A549 (cell line): ENCODE results near the gene IL4R. TPM values are rescaled to one million over a fixed set of nuclear protein-coding genes. Genes with fewer than 3 reads are reported as not detected.

Source experiments
- ATAC-seq, 2 experiments: fragments of 200-7000 bp in 1 of 2; fragments of >200 bp in 1 of 2; cut with Nextera tagmentation in 1 of 2; cut with Tn5 transposase in 1 of 2; 3 replicates each; pipeline versions ENCODE4 v1.8.0 to v1.9.1; 2018 to 2020; ENCODE audit warnings: mild to moderate bottlenecking in 1 of 2, moderate library complexity in 1 of 2
- CTCF ChIA-PET: fragments of 300-600 bp; sonication (Branson Sonifier 250); formaldehyde crosslinking; extraction: SDS; loops from one replicate; lab custom pipeline; 2021; ENCODE audit warnings: antibody characterized with exemption, inconsistent platforms; lab: Yijun Ruan, JAX
- POLR2A ChIA-PET: fragments of 350-600 bp; formaldehyde crosslinking; extraction: SDS; loops from one replicate; lab custom pipeline; 2021; ENCODE audit warnings: antibody characterized with exemption, inconsistent platforms; lab: Yijun Ruan, JAX
- DNase-seq, 2 experiments: peaks; one replicate each; pipeline versions ENCODE4 v3.0.0 to v3.0.0-alpha.2; 2011 to 2016; ENCODE audit warnings: low read depth in 1 of 2, low spot score in 1 of 2
- FAIRE-seq: peaks from 2 replicates; lab custom pipeline; 2011; peaks lifted over from hg19 to GRCh38; lab: Jason Lieb, UNC
- H3K27ac ChIP-seq, 2 experiments: fragments of >200 bp; sonication (Bioruptor Twin); formaldehyde crosslinking; 3 replicates each; pipeline ENCODE4 v1.5.1; 2016 to 2017
- H3K4me1 ChIP-seq: fragments of >200 bp; sonication (Bioruptor Twin); formaldehyde crosslinking; 3 replicates; pipeline ENCODE4 v1.6.1; 2016
- H3K4me2 ChIP-seq: fragments of >200 bp; sonication (Bioruptor Twin); formaldehyde crosslinking; 3 replicates; pipeline ENCODE4 v1.6.1; 2016
- H3K4me3 ChIP-seq: fragments of >200 bp; sonication (Bioruptor Twin); formaldehyde crosslinking; 3 replicates; pipeline ENCODE4 v1.5.1; 2016
- H3K9me3 ChIP-seq: fragments of >200 bp; sonication (Bioruptor Twin); formaldehyde crosslinking; 3 replicates; pipeline ENCODE4 v1.6.1; 2016
- BHLHE40 ChIP-seq: IDR thresholded peaks from 2 replicates; pipeline ENCODE4 v1.6.1; 2012; ENCODE audit warnings: low read depth, low read length, inconsistent platforms
- CHD4 ChIP-seq: fragments of 200-600 bp; sonication (generic); IDR thresholded peaks from 2 replicates; pipeline ENCODE4 v1.6.1; 2016; ENCODE audit warnings: antibody characterized with exemption, mild to moderate bottlenecking, borderline replicate concordance
- EHF ChIP-seq: fragments of 250-450 bp; sonication (Bioruptor Pico); IDR thresholded peaks from 2 replicates; pipeline ENCODE4 v1.5.0; 2020; ENCODE audit warnings: mild to moderate bottlenecking
- EHMT2 ChIP-seq: fragments of 200-600 bp; sonication (generic); IDR thresholded peaks from 2 replicates; pipeline ENCODE4 v1.6.1; 2016; ENCODE audit warnings: antibody characterized with exemption, low read depth, mild to moderate bottlenecking, moderate library complexity
- EP300 ChIP-seq, 2 experiments: fragments of >200 bp; sonication (Bioruptor Twin); formaldehyde crosslinking; IDR thresholded peaks; 2 replicates in 1 of 2; 3 replicates in 1 of 2; pipeline ENCODE4 v1.6.1; 2016 to 2017
- FOSB ChIP-seq: fragments of 250-450 bp; sonication (Bioruptor Pico); IDR thresholded peaks from 2 replicates; pipeline ENCODE4 v1.5.0; 2020; ENCODE audit warnings: mild to moderate bottlenecking, moderate library complexity
- HDAC2 ChIP-seq: fragments of 200-600 bp; sonication (generic); IDR thresholded peaks from 2 replicates; pipeline ENCODE4 v1.6.1; 2016
- HMGXB4 ChIP-seq: fragments of 250-450 bp; sonication (Bioruptor Pico); IDR thresholded peaks from 2 replicates; pipeline ENCODE4 v1.5.0; 2021; ENCODE audit warnings: mild to moderate bottlenecking, moderate library complexity, borderline replicate concordance
- HOXA7 ChIP-seq: fragments of 250-450 bp; sonication (Bioruptor Pico); IDR thresholded peaks from 2 replicates; pipeline ENCODE4 v1.5.0; 2020; ENCODE audit warnings: mild to moderate bottlenecking, moderate library complexity
- HOXB5 ChIP-seq: fragments of 250-450 bp; sonication (Bioruptor Pico); IDR thresholded peaks from 2 replicates; pipeline ENCODE4 v1.5.0; 2020; ENCODE audit warnings: mild to moderate bottlenecking, moderate library complexity
- KDM1A ChIP-seq: fragments of 200-600 bp; sonication (generic); IDR thresholded peaks from 2 replicates; pipeline ENCODE4 v1.6.1; 2016; ENCODE audit warnings: low read depth, mild to moderate bottlenecking
- KDM5A ChIP-seq: fragments of 200-600 bp; sonication (generic); IDR thresholded peaks from 2 replicates; pipeline ENCODE4 v1.6.1; 2016; ENCODE audit warnings: antibody characterized with exemption, mild to moderate bottlenecking
- MAFK ChIP-seq: fragments of 450-650 bp; IDR thresholded peaks from 2 replicates; pipeline ENCODE4 v1.6.1; 2014; ENCODE audit not compliant: partially characterized antibody
- NPAS2 ChIP-seq: fragments of 250-450 bp; sonication (Bioruptor Pico); IDR thresholded peaks from 2 replicates; pipeline ENCODE4 v1.8.0; 2022; ENCODE audit warnings: mild to moderate bottlenecking, moderate library complexity, borderline replicate concordance
- NR3C1 ChIP-seq: fragments of >200 bp; sonication (Bioruptor Twin); formaldehyde crosslinking; IDR thresholded peaks from 3 replicates; pipeline ENCODE4 v1.6.1; 2017
- PBX3 ChIP-seq: IDR thresholded peaks from 2 replicates; pipeline ENCODE4 v1.6.1; 2012
- PHF8 ChIP-seq: fragments of 200-600 bp; sonication (generic); IDR thresholded peaks from 2 replicates; pipeline ENCODE4 v1.6.1; 2016; ENCODE audit warnings: low read depth, mild to moderate bottlenecking, antibody characterized with exemption, moderate library complexity, borderline replicate concordance
- POLR2AphosphoS2 ChIP-seq: conservative IDR thresholded peaks from 2 replicates; pipeline ENCODE4 v1.6.1; 2012; ENCODE audit warnings: low read length, improper control_type of control experiment, inconsistent platforms
- REST ChIP-seq: fragments of 200-600 bp; sonication (generic); IDR thresholded peaks from 2 replicates; pipeline ENCODE4 v1.6.1; 2016; ENCODE audit warnings: antibody characterized with exemption, mild to moderate bottlenecking, moderate library complexity
- RFX5 ChIP-seq: fragments of 450-650 bp; IDR thresholded peaks from 2 replicates; pipeline ENCODE4 v1.7.1; 2014; ENCODE audit warnings: antibody characterized with exemption, mild to moderate bottlenecking, moderate library complexity
- TFCP2L1 ChIP-seq: fragments of 250-450 bp; sonication (Bioruptor Pico); IDR thresholded peaks from 2 replicates; pipeline ENCODE4 v1.5.0; 2021; ENCODE audit warnings: mild to moderate bottlenecking
- ZC3H11A ChIP-seq: fragments of 450-650 bp; IDR thresholded peaks from 2 replicates; pipeline ENCODE4 v1.6.1; 2014; ENCODE audit warnings: antibody characterized with exemption, mild to moderate bottlenecking
- ZNF302 ChIP-seq: fragments of 250-450 bp; sonication (Bioruptor Pico); IDR thresholded peaks from 2 replicates; pipeline ENCODE4 v1.9.0; 2021; ENCODE audit warnings: inconsistent platforms, mild to moderate bottlenecking, moderate library complexity
- WGBS: methylation state at CpG from one replicate; pipeline ENCODE4 v1.1.6; 2017; ENCODE audit errors: missing lambda C conversion rate; 5-methylcytosine and 5-hydroxymethylcytosine counted together
- polyA plus RNA-seq, 4 experiments: library from polyadenylated mRNA; depleted of rRNA in 3 of 4; stranded (reverse); fragments of >200 nt; fragmentation: RNase III in 1 of 4; extraction: RNeasy Plus Mini Kit Qiagen cat#74134 plus additional on column Dnase treatment in 1 of 4; gene quantifications; 2 replicates in 3 of 4; 3 replicates in 1 of 4; pipeline ENCODE4 v1.2.3, GENCODE V29; 2011 to 2017
- TF ChIP-seq, protein P1 (sequence below): fragments of >200 bp; sonication (Bioruptor Twin); formaldehyde crosslinking; IDR thresholded peaks from 3 replicates; pipeline ENCODE4 v1.5.1; 2016
- TF ChIP-seq, protein P2 (sequence below): fragments of >200 bp; sonication (Bioruptor Twin); formaldehyde crosslinking; IDR thresholded peaks from 3 replicates; pipeline ENCODE4 v1.6.1; 2016
- TF ChIP-seq, protein P3 (sequence below): fragments of 450-650 bp; IDR thresholded peaks from 2 replicates; pipeline ENCODE4 v1.6.1; 2014; ENCODE audit warnings: antibody characterized with exemption

The IL4R gene
- polyA plus RNA-seq, 2 of the 4 experiments (the other 2 are of a cell fraction) = 14.4 to 19.3 TPM

- no peak for FAIRE-seq
- TF ChIP-seq PHF8 (no peak), FOSB (no peak), HDAC2 (no peak), CHD4 (no peak), NPAS2 (no peak), RFX5 (no peak), KDM1A (no peak), MAFK (no peak), NR3C1 (no peak), KDM5A (no peak), HMGXB4 (no peak), BHLHE40 (no peak), EHF (CRISPR knock-in tag) (no peak)
- TF ChIP-seq, protein P1, sequence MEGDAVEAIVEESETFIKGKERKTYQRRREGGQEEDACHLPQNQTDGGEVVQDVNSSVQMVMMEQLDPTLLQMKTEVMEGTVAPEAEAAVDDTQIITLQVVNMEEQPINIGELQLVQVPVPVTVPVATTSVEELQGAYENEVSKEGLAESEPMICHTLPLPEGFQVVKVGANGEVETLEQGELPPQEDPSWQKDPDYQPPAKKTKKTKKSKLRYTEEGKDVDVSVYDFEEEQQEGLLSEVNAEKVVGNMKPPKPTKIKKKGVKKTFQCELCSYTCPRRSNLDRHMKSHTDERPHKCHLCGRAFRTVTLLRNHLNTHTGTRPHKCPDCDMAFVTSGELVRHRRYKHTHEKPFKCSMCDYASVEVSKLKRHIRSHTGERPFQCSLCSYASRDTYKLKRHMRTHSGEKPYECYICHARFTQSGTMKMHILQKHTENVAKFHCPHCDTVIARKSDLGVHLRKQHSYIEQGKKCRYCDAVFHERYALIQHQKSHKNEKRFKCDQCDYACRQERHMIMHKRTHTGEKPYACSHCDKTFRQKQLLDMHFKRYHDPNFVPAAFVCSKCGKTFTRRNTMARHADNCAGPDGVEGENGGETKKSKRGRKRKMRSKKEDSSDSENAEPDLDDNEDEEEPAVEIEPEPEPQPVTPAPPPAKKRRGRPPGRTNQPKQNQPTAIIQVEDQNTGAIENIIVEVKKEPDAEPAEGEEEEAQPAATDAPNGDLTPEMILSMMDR = no peak
- no peak for ATAC-seq
- WGBS = 0% methylated on average over 1 of the region's 1 CpG
- no peak for DNase-seq
- Histone ChIP-seq H3K4me3 (no peak overlapping the region), H3K9me3 (peaks cover 23% of the 10 kb centered on the region; the same call in 2 of the 3 replicates), H3K4me2 (no peak overlapping the region), H3K27ac (no peak overlapping the region), H3K4me1 (no peaks in the 10 kb centered on the region)
- ChIA-PET CTCF (interaction anchor here (1.0 to 2.3 kb wide), 2 partner anchors 25 to 157 kb away, joined by 4 to 10 read pairs; no protein-coding TSS in a partner anchor), POLR2A (no interaction called here)
Observed at GRCh38 chr16:27392671-27393070, 78.9 kb downstream of the IL4R start.

GRCh38 chr16:27394516-27394915 is 80.7 kb downstream of the IL4R start:
- H3K4me3 ChIP-seq = no peak overlapping the region
- ChIA-PET CTCF (no interaction called here), POLR2A (no interaction called here)
- FAIRE-seq = no peak
- no peak for DNase-seq
- H3K4me2 ChIP-seq = no peak overlapping the region
- H3K4me1 ChIP-seq = no peaks in the 10 kb centered on the region
- H3K9me3 ChIP-seq = peaks cover 21% of the 10 kb centered on the region; the same call in 2 of the 3 replicates
- no peak for ATAC-seq
- H3K27ac ChIP-seq = no peak overlapping the region
- TF ChIP-seq, protein P2, sequence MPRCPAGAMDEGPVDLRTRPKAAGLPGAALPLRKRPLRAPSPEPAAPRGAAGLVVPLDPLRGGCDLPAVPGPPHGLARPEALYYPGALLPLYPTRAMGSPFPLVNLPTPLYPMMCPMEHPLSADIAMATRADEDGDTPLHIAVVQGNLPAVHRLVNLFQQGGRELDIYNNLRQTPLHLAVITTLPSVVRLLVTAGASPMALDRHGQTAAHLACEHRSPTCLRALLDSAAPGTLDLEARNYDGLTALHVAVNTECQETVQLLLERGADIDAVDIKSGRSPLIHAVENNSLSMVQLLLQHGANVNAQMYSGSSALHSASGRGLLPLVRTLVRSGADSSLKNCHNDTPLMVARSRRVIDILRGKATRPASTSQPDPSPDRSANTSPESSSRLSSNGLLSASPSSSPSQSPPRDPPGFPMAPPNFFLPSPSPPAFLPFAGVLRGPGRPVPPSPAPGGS = no peak
- TF ChIP-seq HOXA7 (CRISPR knock-in tag) (no peak), TFCP2L1 (CRISPR knock-in tag) (no peak), HMGXB4 (no peak), PHF8 (no peak), ZNF302 (CRISPR knock-in tag) (no peak), RFX5 (no peak), ZC3H11A (no peak), REST (no peak), POLR2AphosphoS2 (no peak), EP300 (IDR thresholded peaks at IDR 0.05) (no peak), HOXB5 (CRISPR knock-in tag) (no peak), EHMT2 (no peak), PBX3 (no peak)
- TF ChIP-seq, protein P3, sequence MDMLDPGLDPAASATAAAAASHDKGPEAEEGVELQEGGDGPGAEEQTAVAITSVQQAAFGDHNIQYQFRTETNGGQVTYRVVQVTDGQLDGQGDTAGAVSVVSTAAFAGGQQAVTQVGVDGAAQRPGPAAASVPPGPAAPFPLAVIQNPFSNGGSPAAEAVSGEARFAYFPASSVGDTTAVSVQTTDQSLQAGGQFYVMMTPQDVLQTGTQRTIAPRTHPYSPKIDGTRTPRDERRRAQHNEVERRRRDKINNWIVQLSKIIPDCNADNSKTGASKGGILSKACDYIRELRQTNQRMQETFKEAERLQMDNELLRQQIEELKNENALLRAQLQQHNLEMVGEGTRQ = no peak
